ENCODE data around the gene ABLIM3. TPM values are rescaled to one million over a fixed set of nuclear protein-coding genes. Genes with fewer than 3 reads are reported as not detected.

The ABLIM3 gene
- total and polyA plus RNA-seq, 2 of the 8 experiments (the other 6 are each of a cell fraction or from before 2014, with no cell fraction given): 0.36 to 0.56 TPM

- Histone ChIP-seq H3K14ac (ENCODE audit: insufficient read length) (no peak overlapping the region), H4K8ac (ENCODE audit: extremely low read depth, insufficient read depth, low read length) (no peak overlapping the region), H2BK5ac (ENCODE audit: low read depth, low read length) (no peak overlapping the region), H3K4me2 (ENCODE audit: insufficient read depth in 1 of 2, low read depth in 2 of 2, low read length in 2 of 2) (no peak overlapping the region), H3K23ac (ENCODE audit: insufficient read length) (no peak overlapping the region), H3K4me3 (ENCODE audit: extremely low read depth in 1 of 4, insufficient read depth in 2 of 4, low read depth in 3 of 4, low read length in 4 of 4) (no peak overlapping the region), H2BK120ac (replicated peaks; ENCODE audit: low read depth, low read length) (no peak overlapping the region), H2BK12ac (ENCODE audit: low read depth, low read length) (no peak overlapping the region), H3K23me2 (ENCODE audit: low read depth, low read length) (peaks cover 8% of the 10 kb centered on the region; the same call in 1 of the 2 replicates), H4K20me1 (replicated peaks in 1 of 2; ENCODE audit: control insufficient read depth in 1 of 2, insufficient read depth in 2 of 2, low read length in 2 of 2) (peaks cover 2 to 3% of the 10 kb centered on the region in 2 experiments), H3K27ac (ENCODE audit: low read depth, low read length) (no peak overlapping the region), H3K9me3 (ENCODE audit: insufficient read depth in 2 of 2, low read depth in 1 of 2, low read length in 1 of 2) (no peaks in the 10 kb centered on the region), H2AFZ (ENCODE audit: low read length) (no peak overlapping the region), H4K5ac (ENCODE audit: insufficient read length, low read depth, low read length) (no peak overlapping the region), H3K79me1 (ENCODE audit: low read depth, low read length) (no peaks in the 10 kb centered on the region), H3K18ac (ENCODE audit: extremely low read depth, low read length) (no peak overlapping the region), H3K9ac (replicated peaks in 1 of 4; ENCODE audit: extremely low read depth in 1 of 4, low read depth in 3 of 4, low read length in 3 of 4) (no peak overlapping the region), H2BK20ac (ENCODE audit: low read length) (no peak overlapping the region), H3K79me2 (ENCODE audit: control insufficient read depth in 1 of 2, insufficient read depth in 2 of 2, low read length in 2 of 2) (no peaks in the 10 kb centered on the region), H3K56ac (replicated peaks; ENCODE audit: insufficient read length, low read depth, low read length) (no peak overlapping the region), H3K4me1 (replicated peaks in 1 of 4; ENCODE audit: control insufficient read depth in 3 of 4, insufficient read depth in 4 of 4, low read length in 3 of 4) (peaks cover 7 to 8% (median 7%) of the 10 kb centered on the region in 4 experiments; a peak in 5 of 7 replicates), H3K36me3 (ENCODE audit: control insufficient read depth in 2 of 4, insufficient read depth in 4 of 4, low read length in 3 of 4) (no peaks in the 10 kb centered on the region), H4K91ac (replicated peaks; ENCODE audit: insufficient read length, low read length) (no peak overlapping the region), H2AK5ac (ENCODE audit: low read depth, low read length) (no peak overlapping the region), H2BK15ac (ENCODE audit: low read length) (no peak overlapping the region), H3K27me3 (replicated peaks in 1 of 4; ENCODE audit: control insufficient read depth in 3 of 4, extremely low read depth in 1 of 4, insufficient read depth in 3 of 4, low read length in 3 of 4) (peaks cover 8 to 36% (median 24%) of the 10 kb centered on the region in 4 experiments), H3K4ac (replicated peaks; ENCODE audit: insufficient read length, low read depth, low read length) (no peak overlapping the region)
- ChIA-PET CTCF (ENCODE audit: partially characterized antibody) (interaction anchor here (0.6 to 3.2 kb wide), 45 partner anchors 11 to 536 kb away, joined by 3 to 28 read pairs (median 4); partner anchors contain the start of gene ABLIM3), POLR2A (ENCODE audit: partially characterized antibody) (no interaction called here)
- DNase-seq (ENCODE audit: low read depth in 1 of 2, low spot score in 2 of 2) (no peak), FAIRE-seq (peak; percentile 82)
- TF ChIP-seq CTCF (IDR thresholded peaks at IDR 0.05; ENCODE audit: control extremely low read depth in 1 of 3, insufficient read depth in 1 of 3, low read depth in 1 of 3, low read length in 3 of 3) (peak in 2 of 3 experiments; percentile 60 to 69; a peak in 3 of 4 replicates), GABPA (IDR thresholded peaks at IDR 0.05; ENCODE audit: borderline replicate concordance, insufficient read depth, low read length) (no peak), RAD21 (IDR thresholded peaks at IDR 0.05 in 1 of 2, conservative IDR thresholded peaks at IDR 0.05 in 1 of 2; ENCODE audit: low read depth in 2 of 2, low read length in 2 of 2) (peak; percentile 77 to 80), SP4 (IDR thresholded peaks at IDR 0.05; ENCODE audit: low read length) (no peak), PHF8 (conservative IDR thresholded peaks at IDR 0.05; ENCODE audit: low read depth, low read length) (no peak), CREB1 (IDR thresholded peaks at IDR 0.05) (no peak), POLR2AphosphoS5 (IDR thresholded peaks at IDR 0.05; ENCODE audit: low read depth, low read length) (no peak), ATF2 (IDR thresholded peaks at IDR 0.05; ENCODE audit: low read length) (no peak)
- WGBS, 2 experiments (ENCODE audit: extremely low coverage in 1 of 2, insufficient coverage in 1 of 2, insufficient read length in 1 of 2, insufficient replicate concordance in 2 of 2, low coverage in 1 of 2, low lambda C conversion rate in 2 of 2, missing lambda C conversion rate in 1 of 2): 55 to 100% methylated on average over 1 to 6 of the region's 6 CpGs
Observed at GRCh38 chr5:149268928-149269557, 127.8 kb downstream of the ABLIM3 start.
